Dermis microvascular lymphatic vessel endothelial cell (primary cell): ENCODE measurements around the gene CDK13. TPM values are rescaled to one million over a fixed set of nuclear protein-coding genes. Genes with fewer than 3 reads are reported as not detected.
"Not testable (repeated sequence)": the region's sequence is repeated elsewhere in the genome, so short reads cannot be mapped to it uniquely, and the experiment has no call there.

Source experiments
- DNase-seq, 2 donors: peaks; one replicate each; pipeline versions ENCODE4 v3.0.0 to v3.0.0-alpha.2; 2010; ENCODE audit warnings: low read depth in 2 of 2
- total RNA-seq: library from RNA; depleted of rRNA; stranded (reverse); fragments of >200 nt; gene quantifications from 2 replicates; pipeline ENCODE4 v1.2.1, GENCODE V29; 2014

CDK13 gene
- 26.7 and 38.2 TPM in 2 replicates for total RNA-seq

- DNase-seq = peak; percentile 29 to 80
Observed at GRCh38 chr7:39949971-39950472, at the start of gene CDK13. TSS of gene CDK13 (plus strand) at chr7:39950256. CDS start at chr7:39950642, 386 bp downstream.

- no peak for DNase-seq
Observed at GRCh38 chr7:39904077-39904486, 46.0 kb upstream of the CDK13 start.

- DNase-seq = no peak
Observed at GRCh38 chr7:39908141-39908540, 41.9 kb upstream of the CDK13 start.

DNA sequence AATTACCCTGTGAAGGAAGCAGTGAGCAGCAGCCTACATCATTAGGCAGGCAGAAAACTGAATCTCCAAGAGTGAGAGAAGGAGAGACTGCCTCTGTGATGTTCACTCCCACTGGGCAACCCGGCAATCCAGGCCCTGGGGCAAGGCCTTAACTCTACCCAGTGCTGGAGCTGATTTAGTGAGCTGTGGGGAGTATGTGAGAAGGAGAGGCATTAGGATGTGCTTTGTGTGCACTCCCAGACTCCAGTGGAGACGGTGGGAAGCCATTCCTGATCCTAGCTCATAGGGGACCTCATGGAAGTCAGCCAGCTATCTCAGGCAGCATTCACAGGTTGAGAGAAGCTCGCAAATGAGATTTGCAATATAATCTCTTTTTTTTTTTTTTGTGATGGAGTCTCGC, 41.1 kb upstream of the CDK13 start:
- DNase-seq = no peak

GRCh38 chr7:39909526-39909925, 40.5 kb upstream of the CDK13 start:
- DNase-seq = no peak

- DNase-seq = no peak
Observed at GRCh38 chr7:39910108-39910869, 39.8 kb upstream of the CDK13 start.

DNA sequence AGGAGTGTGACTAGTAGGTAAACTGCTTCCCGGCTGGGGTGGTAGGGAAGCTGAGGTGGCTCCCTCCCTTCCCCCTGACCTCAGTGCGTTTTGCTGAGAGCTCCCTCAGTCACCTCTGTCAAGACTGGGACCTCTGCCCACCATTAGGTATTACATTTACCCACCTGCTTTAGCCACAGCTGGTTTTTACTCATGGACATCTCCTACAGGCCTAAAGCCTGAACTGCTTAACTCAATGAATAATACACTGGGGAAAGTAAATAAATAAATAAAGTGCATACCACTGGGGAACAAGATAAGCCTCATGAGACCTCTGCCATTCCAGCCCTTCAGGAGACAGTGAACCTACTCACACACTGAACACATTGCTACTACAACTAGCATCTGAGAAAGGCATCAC, 38.9 kb upstream of the CDK13 start:
- DNase-seq = no peak

DNA sequence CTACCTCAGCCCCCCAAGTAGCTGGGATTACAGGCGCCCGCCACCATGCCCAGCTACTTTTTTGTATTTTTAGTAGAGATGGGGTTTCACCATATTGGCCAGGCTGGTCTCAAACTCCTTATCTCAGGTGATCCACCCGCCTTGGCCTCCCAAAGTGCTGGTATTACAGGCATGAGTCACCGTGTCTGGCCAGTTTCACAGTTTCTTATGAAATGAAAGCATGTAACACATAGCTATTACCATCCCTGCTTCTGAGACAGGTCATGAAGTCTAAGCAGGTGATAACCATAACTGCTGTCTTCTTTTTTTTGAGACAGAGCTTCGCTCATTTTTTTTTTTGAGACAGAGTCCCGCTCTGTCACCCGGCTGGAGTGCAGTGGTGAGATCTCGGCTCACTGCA, 34.2 kb upstream of the CDK13 start:
- DNase-seq = not testable (repeated sequence)

- no peak for DNase-seq
Observed at GRCh38 chr7:39919646-39920045, 30.4 kb upstream of the CDK13 start.

GRCh38 chr7:39921506-39922175, 28.4 kb upstream of the CDK13 start:
- no peak for DNase-seq

- no peak for DNase-seq
Observed at GRCh38 chr7:39922580-39922979, 27.5 kb upstream of the CDK13 start.

DNA sequence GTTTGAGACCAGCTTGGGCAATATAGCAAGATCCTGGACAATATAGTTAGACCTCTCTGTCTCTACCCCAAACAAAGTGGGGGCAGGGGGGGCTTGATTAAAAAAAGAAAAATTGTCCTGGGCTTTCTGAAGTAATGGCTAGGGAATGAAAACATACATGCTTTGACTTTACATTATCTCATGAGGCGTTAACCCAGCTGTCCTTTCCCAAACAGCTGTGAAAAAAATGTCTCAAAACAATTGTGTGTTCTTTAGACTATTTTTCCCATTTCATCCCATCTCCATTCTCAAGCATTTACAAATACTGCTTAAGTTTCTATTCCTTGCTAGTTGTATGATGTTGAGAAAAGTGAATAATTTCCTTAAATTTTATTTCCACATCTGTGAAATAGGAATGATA, 27.0 kb upstream of the CDK13 start:
- DNase-seq = no peak

DNA sequence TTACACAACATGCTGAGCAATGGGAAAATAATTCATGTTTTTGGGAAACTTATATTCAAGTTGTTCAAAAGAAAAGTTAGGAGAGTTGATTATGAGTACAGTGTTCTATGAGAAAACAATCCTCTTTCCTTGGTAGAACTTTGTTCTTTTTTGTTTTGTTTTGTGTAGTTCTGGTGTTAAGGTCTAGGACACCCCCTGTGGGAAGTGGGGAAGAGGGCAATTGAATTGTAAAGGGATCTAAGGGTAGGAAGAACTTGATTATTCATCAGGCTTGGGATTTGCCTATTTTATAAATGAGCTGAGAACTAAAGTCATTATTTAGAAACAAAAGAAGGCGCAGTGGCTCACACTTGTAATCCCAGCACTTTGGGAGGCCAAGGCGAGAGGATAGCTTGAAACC, 25.9 kb upstream of the CDK13 start:
- no peak for DNase-seq

DNA sequence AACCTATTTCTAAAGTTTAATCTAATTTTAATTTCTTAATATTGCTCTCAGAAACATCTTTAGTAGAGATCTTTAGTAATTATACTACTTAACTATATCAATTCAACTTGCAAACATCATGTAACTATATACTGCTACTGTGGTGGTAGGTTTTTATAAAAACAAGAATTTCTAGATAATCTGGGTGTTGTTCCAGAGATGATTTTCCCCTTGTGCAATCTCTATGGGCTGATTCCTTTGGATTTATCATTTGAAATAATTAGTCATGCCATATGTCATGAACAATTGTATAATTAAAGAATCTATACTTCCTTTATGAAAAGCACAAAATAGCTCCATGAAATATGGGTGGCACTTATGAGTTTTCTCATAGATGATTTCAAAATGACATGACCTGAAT, 23.9 kb upstream of the CDK13 start:
- DNase-seq = no peak

GRCh38 chr7:39927018-39927417, 23.0 kb upstream of the CDK13 start:
- DNase-seq = no peak

- DNase-seq = no peak
Observed at GRCh38 chr7:39934132-39934531, 15.9 kb upstream of the CDK13 start.

- DNase-seq = no peak
Observed at GRCh38 chr7:39936761-39937160, 13.3 kb upstream of the CDK13 start.

DNA sequence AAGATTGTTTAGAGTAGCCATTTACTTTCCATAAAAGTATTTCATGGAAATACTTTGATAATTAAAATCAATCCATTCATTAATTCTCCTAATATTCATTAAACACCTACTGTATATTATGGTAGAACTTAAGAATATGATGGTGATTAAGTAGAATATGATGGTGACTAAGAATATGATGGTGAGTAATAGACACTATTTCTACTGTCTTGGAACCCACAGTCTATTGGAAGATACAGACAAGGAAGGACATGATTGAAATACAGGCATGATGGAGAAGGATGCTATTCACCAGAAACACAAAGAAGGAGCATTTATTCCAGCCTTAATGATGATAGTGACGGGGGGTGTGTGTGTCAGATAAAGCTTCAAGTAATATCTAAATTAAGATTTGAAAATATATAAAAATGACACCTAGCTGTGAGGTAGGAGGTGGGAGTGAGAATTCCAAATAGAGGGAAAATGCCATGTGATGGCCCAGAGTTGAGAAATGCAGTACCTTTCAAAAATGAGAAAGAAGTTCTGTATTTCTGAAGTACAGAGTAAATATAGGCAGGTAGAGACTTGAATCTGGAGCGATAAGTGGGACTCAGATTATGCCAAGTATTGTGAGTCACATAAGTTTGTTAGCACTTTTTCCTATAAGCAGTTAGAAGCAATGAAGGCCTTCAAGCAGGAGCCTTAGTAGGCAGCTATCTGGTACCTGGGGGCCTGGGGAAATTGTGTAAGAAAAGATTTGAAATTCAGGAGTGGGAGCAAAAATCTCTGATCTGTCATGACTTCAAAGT, 12.5 kb upstream of the CDK13 start:
- no peak for DNase-seq

- DNase-seq = no peak
Observed at GRCh38 chr7:39942883-39943282, 7.2 kb upstream of the CDK13 start.

GRCh38 chr7:39946693-39947092, 3.4 kb upstream of the CDK13 start:
- DNase-seq = no peak

DNA sequence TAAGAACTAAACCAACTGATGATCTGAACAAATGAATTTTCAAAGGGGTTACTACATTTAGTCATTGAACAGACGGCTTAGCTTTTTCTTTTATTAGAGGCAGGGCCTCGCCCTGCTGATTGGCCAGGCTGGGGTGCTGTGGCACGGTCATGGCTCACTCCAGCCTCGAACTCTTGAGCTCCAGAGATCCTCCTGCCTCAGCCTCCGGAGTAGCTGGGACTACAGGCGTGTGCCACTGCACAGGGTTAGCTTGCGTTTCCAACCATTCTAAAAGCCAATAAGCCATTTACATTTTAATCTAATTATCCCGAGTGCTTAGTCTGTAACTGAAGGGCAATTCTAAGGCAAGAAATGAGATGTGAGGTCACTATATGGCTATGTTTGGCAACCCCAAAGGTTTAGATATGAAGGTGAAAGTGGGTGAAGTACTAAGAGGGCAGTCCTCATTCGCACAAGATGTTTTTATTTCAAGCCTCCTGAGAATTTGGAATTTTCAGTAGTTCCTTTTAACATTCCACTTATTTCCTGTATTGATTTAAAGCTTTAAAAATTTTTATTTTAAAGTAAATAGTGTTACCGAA, 1.6 kb upstream of the CDK13 start:
- DNase-seq = no peak
